Measurements from ENCODE around the gene STX12.
"Not testable (repeated sequence)": the region's sequence is repeated elsewhere in the genome, so short reads cannot be mapped to it uniquely, and the experiment has no call there.

Gene STX12

GRCh38 chr1:27830621-27831440, 57.8 kb downstream of the STX12 start, which contains the start of gene PPP1R8:
TSS of gene PPP1R8 (plus strand) at chr1:27830782. CDS start at chr1:27830836, 54 bp downstream.
- peak; percentile 77 for DNase-seq (ENCODE audit: low read depth, low spot score)

- DNase-seq (ENCODE audit: low read depth, low spot score) = no peak
These were observed 58.8 kb downstream of the STX12 start for GRCh38 chr1:27831568-27832410.

GRCh38 chr1:27832762-27833161, 59.7 kb downstream of the STX12 start:
- no peak for DNase-seq (ENCODE audit: low read depth, low spot score)

GRCh38 chr1:27833470-27833869, 60.5 kb downstream of the STX12 start:
- DNase-seq (ENCODE audit: low read depth, low spot score) = no peak

- DNase-seq (ENCODE audit: low read depth, low spot score) = no peak
These were observed 62.0 kb downstream of the STX12 start for GRCh38 chr1:27835046-27835445.

GRCh38 chr1:27835501-27835900, 62.5 kb downstream of the STX12 start:
- no peak for DNase-seq (ENCODE audit: low read depth, low spot score)

- no peak for DNase-seq (ENCODE audit: low read depth, low spot score)
These were observed 76.9 kb downstream of the STX12 start for GRCh38 chr1:27849951-27850350.

GRCh38 chr1:27855085-27855484, 82.1 kb downstream of the STX12 start:
- DNase-seq (ENCODE audit: low read depth, low spot score) = no peak

- DNase-seq (ENCODE audit: low read depth, low spot score) = no peak
These were observed 83.7 kb downstream of the STX12 start for GRCh38 chr1:27856561-27857343.

GRCh38 chr1:27857552-27857951, 84.5 kb downstream of the STX12 start:
- not testable (repeated sequence) for DNase-seq (ENCODE audit: low read depth, low spot score)

- peak; percentile 72 for DNase-seq (ENCODE audit: low read depth, low spot score)
These were observed 85.3 kb downstream of the STX12 start for GRCh38 chr1:27858072-27858948.

GRCh38 chr1:27858949-27859576, 86.0 kb downstream of the STX12 start:
- DNase-seq (ENCODE audit: low read depth, low spot score) = no peak

GRCh38 chr1:27861436-27861835, 88.4 kb downstream of the STX12 start:
- no peak for DNase-seq (ENCODE audit: low read depth, low spot score)

- no peak for DNase-seq (ENCODE audit: low read depth, low spot score)
These were observed 89.0 kb downstream of the STX12 start for GRCh38 chr1:27862004-27862403.

GRCh38 chr1:27862671-27863537, 89.9 kb downstream of the STX12 start:
- DNase-seq (ENCODE audit: low read depth, low spot score) = no peak

GRCh38 chr1:27863538-27863915, 90.5 kb downstream of the STX12 start:
- DNase-seq (ENCODE audit: low read depth, low spot score) = no peak

GRCh38 chr1:27864264-27864895, 91.4 kb downstream of the STX12 start:
- no peak for DNase-seq (ENCODE audit: low read depth, low spot score)

GRCh38 chr1:27865821-27866220, 92.8 kb downstream of the STX12 start:
- DNase-seq (ENCODE audit: low read depth, low spot score) = no peak

GRCh38 chr1:27868556-27868931, 95.5 kb downstream of the STX12 start:
- DNase-seq (ENCODE audit: low read depth, low spot score) = no peak
